Esophagus squamous epithelium (tissue), 4 donors: Measurements from ENCODE around the gene TMPRSS11F.
"Not testable (repeated sequence)": the region's sequence is repeated elsewhere in the genome, so short reads cannot be mapped to it uniquely, and the experiment has no call there.

ENCODE experiments used
- POLR2A ChIP-seq, 4 donors: fragments of 450-650 bp; IDR thresholded peaks; one replicate each; pipeline ENCODE4 v1.6.1; 2017; ENCODE audit warnings: antibody characterized with exemption in 4 of 4, mild to moderate bottlenecking in 4 of 4, moderate library complexity in 3 of 4
- TF ChIP-seq, protein P1 (sequence below), 6 experiments: fragments of 450-650 bp in 4 of 6; fragments of 200-600 bp in 2 of 6; sonication (generic) in 2 of 6; IDR thresholded peaks; one replicate each; pipeline ENCODE4 v1.5.1; 2016 to 2019; ENCODE audit warnings: antibody characterized with exemption in 6 of 6, mild to moderate bottlenecking in 4 of 6, moderate library complexity in 4 of 6

DNA sequence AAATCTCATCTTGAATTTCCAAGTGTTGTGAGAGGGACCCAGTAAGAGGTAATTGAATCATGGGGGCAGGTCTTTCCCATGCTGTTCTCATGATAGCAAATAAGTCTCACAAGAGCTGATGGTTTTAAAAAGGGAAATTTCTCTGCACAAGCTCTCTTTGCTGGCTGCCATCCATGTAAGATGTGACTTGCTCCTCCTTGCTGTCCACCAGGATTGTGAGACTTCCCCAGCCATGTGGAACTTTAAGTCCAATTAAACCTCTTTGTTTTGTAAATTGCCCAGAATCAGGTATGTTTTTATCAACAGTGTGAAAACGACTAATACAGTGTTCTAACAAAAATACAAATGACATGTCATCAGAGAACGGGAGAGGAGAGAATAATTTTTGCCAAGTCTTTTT lies 44.7 kb upstream of the TMPRSS11F start:
- not testable (repeated sequence) for TF ChIP-seq POLR2A (IDR thresholded peaks at IDR 0.05)
- TF ChIP-seq, protein P1, sequence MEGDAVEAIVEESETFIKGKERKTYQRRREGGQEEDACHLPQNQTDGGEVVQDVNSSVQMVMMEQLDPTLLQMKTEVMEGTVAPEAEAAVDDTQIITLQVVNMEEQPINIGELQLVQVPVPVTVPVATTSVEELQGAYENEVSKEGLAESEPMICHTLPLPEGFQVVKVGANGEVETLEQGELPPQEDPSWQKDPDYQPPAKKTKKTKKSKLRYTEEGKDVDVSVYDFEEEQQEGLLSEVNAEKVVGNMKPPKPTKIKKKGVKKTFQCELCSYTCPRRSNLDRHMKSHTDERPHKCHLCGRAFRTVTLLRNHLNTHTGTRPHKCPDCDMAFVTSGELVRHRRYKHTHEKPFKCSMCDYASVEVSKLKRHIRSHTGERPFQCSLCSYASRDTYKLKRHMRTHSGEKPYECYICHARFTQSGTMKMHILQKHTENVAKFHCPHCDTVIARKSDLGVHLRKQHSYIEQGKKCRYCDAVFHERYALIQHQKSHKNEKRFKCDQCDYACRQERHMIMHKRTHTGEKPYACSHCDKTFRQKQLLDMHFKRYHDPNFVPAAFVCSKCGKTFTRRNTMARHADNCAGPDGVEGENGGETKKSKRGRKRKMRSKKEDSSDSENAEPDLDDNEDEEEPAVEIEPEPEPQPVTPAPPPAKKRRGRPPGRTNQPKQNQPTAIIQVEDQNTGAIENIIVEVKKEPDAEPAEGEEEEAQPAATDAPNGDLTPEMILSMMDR (IDR thresholded peaks at IDR 0.05) = not testable (repeated sequence)
